ENCODE measurements around the gene TTYH3. TPM values are rescaled to one million over a fixed set of nuclear protein-coding genes. Genes with fewer than 3 reads are reported as not detected.
"Not testable (repeated sequence)": the region's sequence is repeated elsewhere in the genome, so short reads cannot be mapped to it uniquely, and the experiment has no call there.

Gene TTYH3
- total RNA-seq, 1 experiment from 2014 or later: 20.9 TPM

DNA sequence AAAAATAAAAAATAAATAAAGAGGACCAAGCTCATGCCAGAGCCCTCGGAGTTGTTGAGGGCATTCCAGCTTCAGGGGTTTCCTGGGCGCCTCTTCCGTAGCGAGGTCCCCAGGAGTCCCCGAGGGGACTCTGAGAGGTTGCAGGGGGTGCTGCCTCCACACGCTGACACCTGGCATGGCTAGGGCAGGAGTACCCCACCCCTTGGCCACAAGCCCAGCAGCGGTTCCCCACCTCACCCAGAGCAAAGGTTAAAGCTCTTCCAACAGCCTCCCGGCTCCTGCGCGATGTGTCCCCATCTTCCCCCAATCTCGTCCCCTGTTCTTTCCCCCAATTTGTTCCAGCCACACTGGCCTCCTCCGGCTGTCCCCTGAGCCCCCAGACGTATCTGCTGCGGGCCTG is 60.8 kb downstream of the TTYH3 start:
- H3K9me3 Mint-ChIP-seq (ENCODE audit: unreplicated experiment): no peaks in the 10 kb centered on the region
- H3K36me3 Mint-ChIP-seq (ENCODE audit: insufficient read depth, unreplicated experiment): no peaks in the 10 kb centered on the region
- ChIA-PET CTCF (interaction anchor here (1.3 kb wide), 1 partner anchor 21 kb away, joined by 4 read pairs; no protein-coding TSS in a partner anchor), POLR2A (no interaction called here)
- no peak for DNase-seq (ENCODE audit: unreplicated experiment)
- H3K27ac Mint-ChIP-seq (ENCODE audit: low read depth, unreplicated experiment): no peak overlapping the region
- no peak for TF ChIP-seq CTCF (IDR thresholded peaks at IDR 0.05; ENCODE audit: unreplicated experiment)
- no peak overlapping the region for H3K4me3 Mint-ChIP-seq (ENCODE audit: unreplicated experiment)
- intact Hi-C loops (cut with micrococcal nuclease): no loop called here
- no TSS peak for BruUV-seq (replicated peaks)
- peaks cover 5% of the 10 kb centered on the region for H3K4me1 Mint-ChIP-seq (ENCODE audit: insufficient read depth, unreplicated experiment)
- H3K27me3 Mint-ChIP-seq (ENCODE audit: insufficient read depth, unreplicated experiment): peaks cover 11% of the 10 kb centered on the region

DNA sequence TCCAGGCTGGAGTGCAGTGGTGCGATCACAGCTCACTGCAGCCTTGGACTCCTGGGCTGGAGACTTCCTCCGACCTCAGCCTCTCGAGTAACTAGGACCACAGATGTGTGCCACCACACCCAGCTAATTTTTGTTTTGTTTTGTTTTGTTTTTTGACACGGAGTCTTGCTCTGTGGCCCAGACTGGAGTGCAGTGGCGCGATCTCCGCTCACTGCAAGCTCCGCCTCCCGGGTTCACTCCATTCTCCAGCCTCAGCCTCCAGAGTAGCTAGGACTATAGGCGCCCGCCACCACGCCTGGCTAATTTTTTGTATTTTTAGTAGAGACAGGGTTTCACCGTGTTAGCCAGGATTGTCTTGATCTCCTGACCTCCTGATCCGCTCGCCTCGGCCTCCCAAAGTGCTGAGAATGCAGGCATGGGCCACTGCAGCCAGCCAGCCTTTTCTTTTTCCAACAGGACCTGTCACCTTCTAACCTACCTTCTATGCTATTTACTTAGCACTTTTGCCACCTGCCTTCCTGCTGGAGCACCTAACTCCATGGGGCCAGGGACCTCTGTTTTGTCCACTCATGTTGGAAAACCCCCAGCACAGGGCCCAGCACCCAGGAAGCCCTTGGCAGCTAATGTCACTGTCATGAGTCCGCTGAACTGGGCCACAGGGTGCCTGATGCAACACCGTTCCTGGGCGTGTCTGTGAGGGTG is 61.8 kb downstream of the TTYH3 start:
- H3K36me3 Mint-ChIP-seq (ENCODE audit: insufficient read depth, unreplicated experiment); H3K9me3 Mint-ChIP-seq (ENCODE audit: unreplicated experiment); H3K4me3 Mint-ChIP-seq (ENCODE audit: unreplicated experiment); DNase-seq (ENCODE audit: unreplicated experiment); BruUV-seq (replicated peaks); H3K27ac Mint-ChIP-seq (ENCODE audit: low read depth, unreplicated experiment); CTCF ChIA-PET; intact Hi-C loops (cut with micrococcal nuclease); POLR2A ChIA-PET; H3K4me1 Mint-ChIP-seq (ENCODE audit: insufficient read depth, unreplicated experiment): not testable (repeated sequence)
- peaks cover 14% of the 10 kb centered on the region for H3K27me3 Mint-ChIP-seq (ENCODE audit: insufficient read depth, unreplicated experiment)

DNA sequence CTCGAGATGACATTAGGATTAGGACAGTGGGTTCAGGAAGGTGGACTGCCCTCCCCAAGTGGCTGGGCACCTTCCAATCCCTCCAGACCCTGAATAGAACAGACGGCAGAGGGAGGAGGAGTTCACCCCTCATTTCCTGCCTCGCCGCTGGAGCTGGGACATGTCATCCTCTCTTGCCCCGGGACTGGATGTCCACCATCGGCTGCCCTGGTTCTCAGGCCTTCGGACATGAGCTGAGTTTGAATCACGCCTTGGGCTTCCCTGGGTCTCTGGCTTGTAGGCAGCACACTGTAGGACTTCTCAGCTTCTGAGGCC is 62.3 kb downstream of the TTYH3 start:
- POLR2A ChIA-PET; BruUV-seq (replicated peaks); DNase-seq (ENCODE audit: unreplicated experiment); H3K36me3 Mint-ChIP-seq (ENCODE audit: insufficient read depth, unreplicated experiment); H3K27ac Mint-ChIP-seq (ENCODE audit: low read depth, unreplicated experiment); H3K9me3 Mint-ChIP-seq (ENCODE audit: unreplicated experiment); H3K4me1 Mint-ChIP-seq (ENCODE audit: insufficient read depth, unreplicated experiment); intact Hi-C loops (cut with micrococcal nuclease); H3K4me3 Mint-ChIP-seq (ENCODE audit: unreplicated experiment); CTCF ChIA-PET: not testable (repeated sequence)
- H3K27me3 Mint-ChIP-seq (ENCODE audit: insufficient read depth, unreplicated experiment): peaks cover 14% of the 10 kb centered on the region

DNA sequence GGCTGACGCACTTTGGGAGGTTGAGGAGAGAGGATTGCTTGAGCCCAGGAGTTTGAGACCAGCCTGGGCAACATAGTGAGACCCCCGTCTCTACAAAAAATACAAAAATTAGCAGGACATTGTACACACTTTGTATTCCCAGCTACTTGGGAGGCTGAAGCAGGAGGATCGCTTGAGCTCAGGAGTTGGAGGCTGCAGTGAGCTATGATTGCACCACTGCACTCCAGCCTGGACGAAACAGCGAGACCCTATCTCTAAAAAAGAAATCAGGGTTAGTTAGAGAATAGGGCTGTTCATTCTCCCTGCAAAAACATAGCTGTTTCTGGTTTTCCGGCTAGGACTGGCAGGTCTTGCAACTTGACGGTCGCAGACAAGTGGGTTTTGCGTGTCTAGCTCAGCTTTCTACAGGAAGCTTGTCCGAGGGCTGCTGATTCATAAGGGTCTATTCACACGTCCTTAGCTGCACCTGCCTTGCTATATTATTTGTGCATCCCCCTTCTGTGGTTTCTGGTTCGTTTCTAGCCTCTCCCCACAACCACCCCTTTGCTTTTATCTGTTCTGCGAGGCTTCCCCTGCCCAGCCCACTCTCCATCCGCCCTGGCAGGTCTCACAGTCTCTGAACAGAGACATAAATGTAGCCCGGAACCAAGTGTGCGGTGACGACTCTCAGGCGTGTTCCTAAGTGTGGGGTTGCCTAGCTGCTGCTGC is 66.9 kb downstream of the TTYH3 start:
- TF ChIP-seq CTCF (IDR thresholded peaks at IDR 0.05; ENCODE audit: unreplicated experiment): no peak
- H3K9me3 Mint-ChIP-seq (ENCODE audit: unreplicated experiment): no peaks in the 10 kb centered on the region
- CTCF ChIA-PET: interaction anchor here (0.5 to 2.0 kb wide), 4 partner anchors 11 to 1436 kb away, joined by 3 to 9 read pairs (median 4); no protein-coding TSS in a partner anchor
- no peak overlapping the region for H3K27ac Mint-ChIP-seq (ENCODE audit: low read depth, unreplicated experiment)
- POLR2A ChIA-PET: interaction anchor here (0.9 kb wide), 1 partner anchor 12 kb away, joined by 3 read pairs; no protein-coding TSS in a partner anchor
- H3K36me3 Mint-ChIP-seq (ENCODE audit: insufficient read depth, unreplicated experiment): no peaks in the 10 kb centered on the region
- no peak for DNase-seq (ENCODE audit: unreplicated experiment)
- intact Hi-C loops (cut with micrococcal nuclease): no loop called here
- no TSS peak for BruUV-seq (replicated peaks)
- peaks cover 8% of the 10 kb centered on the region for H3K4me1 Mint-ChIP-seq (ENCODE audit: insufficient read depth, unreplicated experiment)
- peaks cover 32% of the 10 kb centered on the region for H3K27me3 Mint-ChIP-seq (ENCODE audit: insufficient read depth, unreplicated experiment)
- no peak overlapping the region for H3K4me3 Mint-ChIP-seq (ENCODE audit: unreplicated experiment)

- intact Hi-C loops (cut with micrococcal nuclease): no loop called here
- H3K36me3 Mint-ChIP-seq (ENCODE audit: insufficient read depth, unreplicated experiment): no peaks in the 10 kb centered on the region
- peaks cover 32% of the 10 kb centered on the region for H3K27me3 Mint-ChIP-seq (ENCODE audit: insufficient read depth, unreplicated experiment)
- no peak for TF ChIP-seq CTCF (IDR thresholded peaks at IDR 0.05; ENCODE audit: unreplicated experiment)
- H3K4me1 Mint-ChIP-seq (ENCODE audit: insufficient read depth, unreplicated experiment): peaks cover 8% of the 10 kb centered on the region
- H3K4me3 Mint-ChIP-seq (ENCODE audit: unreplicated experiment): no peak overlapping the region
- no peaks in the 10 kb centered on the region for H3K9me3 Mint-ChIP-seq (ENCODE audit: unreplicated experiment)
- BruUV-seq (replicated peaks): no TSS peak
- ChIA-PET CTCF (interaction anchor here (1.6 kb wide), 1 partner anchor 11 kb away, joined by 9 read pairs; no protein-coding TSS in a partner anchor), POLR2A (interaction anchor here (0.9 kb wide), 1 partner anchor 11 kb away, joined by 3 read pairs; no protein-coding TSS in a partner anchor)
- no peak for DNase-seq (ENCODE audit: unreplicated experiment)
- no peak overlapping the region for H3K27ac Mint-ChIP-seq (ENCODE audit: low read depth, unreplicated experiment)
Observed at GRCh38 chr7:2699289-2699620, 67.5 kb downstream of the TTYH3 start.

All from MCF 10A (cell line).